GF-D8 (cell line): ENCODE measurements around the gene SDC4.
A peak's percentile ranks its signal among the peaks of the same experiment; 100 is the strongest.

Experiments
- DNase-seq: peaks from one replicate; lab custom pipeline; 2025; lab: John Stamatoyannopoulos, UW

Gene SDC4

GRCh38 chr20:45294659-45295058 is 53.6 kb downstream of the SDC4 start:
- DNase-seq: no peak

GRCh38 chr20:45294003-45294368 is 54.2 kb downstream of the SDC4 start:
- no peak for DNase-seq

- DNase-seq: no peak
These were observed 54.9 kb downstream of the SDC4 start for GRCh38 chr20:45293041-45294002.

GRCh38 chr20:45292343-45292742 is 55.9 kb downstream of the SDC4 start:
- no peak for DNase-seq

GRCh38 chr20:45291526-45291925 is 56.7 kb downstream of the SDC4 start:
- no peak for DNase-seq

- DNase-seq: peak; percentile 32
These were observed 57.4 kb downstream of the SDC4 start for GRCh38 chr20:45290677-45291355.

GRCh38 chr20:45289942-45290676 is 58.1 kb downstream of the SDC4 start:
- no peak for DNase-seq

- no peak for DNase-seq
These were observed 59.4 kb downstream of the SDC4 start for GRCh38 chr20:45288860-45289259.

- no peak for DNase-seq
These were observed 59.8 kb downstream of the SDC4 start for GRCh38 chr20:45288376-45288775.

- DNase-seq: no peak
These were observed 64.6 kb downstream of the SDC4 start for GRCh38 chr20:45283551-45284057.

GRCh38 chr20:45282700-45283550 is 65.3 kb downstream of the SDC4 start:
- no peak for DNase-seq

- no peak for DNase-seq
These were observed 68.2 kb downstream of the SDC4 start for GRCh38 chr20:45279992-45280391.

- no peak for DNase-seq
These were observed 72.9 kb downstream of the SDC4 start for GRCh38 chr20:45275338-45275737.
